ENCODE data around the gene ALX4.

- no peak for TF ChIP-seq CTCF (IDR thresholded peaks at IDR 0.05)
- TF ChIP-seq YY1 (IDR thresholded peaks at IDR 0.05; ENCODE audit: low read depth) = no peak
- TF ChIP-seq EZH2phosphoT487 (IDR thresholded peaks at IDR 0.05; ENCODE audit: borderline replicate concordance, low read depth) = no peak
- TF ChIP-seq NFIC (IDR thresholded peaks at IDR 0.05; ENCODE audit: borderline replicate concordance) = no peak
- TF ChIP-seq REST (IDR thresholded peaks at IDR 0.05; ENCODE audit: low read depth, low read length) = no peak
- TF ChIP-seq GABPA (IDR thresholded peaks at IDR 0.05; ENCODE audit: low read depth) = no peak
- no peak for TF ChIP-seq TAF1 (IDR thresholded peaks at IDR 0.05; ENCODE audit: borderline replicate concordance, low read depth, low read length)
- TF ChIP-seq FOXM1 (IDR thresholded peaks at IDR 0.05; ENCODE audit: low read depth) = no peak
These were observed 22.7 kb upstream of the ALX4 start for GRCh38 chr11:44332665-44333064.

All from SK-N-SH (cell line).